Right lobe of liver (tissue), 4 donors: ENCODE measurements around the gene KLHL5.

Experiments used
- CTCF ChIP-seq, 4 donors: fragments of 200-600 bp in 3 of 4; fragments of 450-650 bp in 1 of 4; IDR thresholded peaks; one replicate each; pipeline versions ENCODE4 v1.5.1 to v1.8.0; 2016 to 2022; ENCODE audit warnings: antibody characterized with exemption in 4 of 4, mild to moderate bottlenecking in 2 of 4
- POLR2A ChIP-seq: fragments of 450-650 bp; IDR thresholded peaks from one replicate; pipeline ENCODE4 v1.6.1; 2017; ENCODE audit warnings: antibody characterized with exemption, mild to moderate bottlenecking
- donor health status: DM: no; HTN: no; CAD: no.
- donor health status: DM: no; HTN: no; CAD: no.
- donor health status: DM: no; HTN: yes; CAD: no.

- TF ChIP-seq CTCF (IDR thresholded peaks at IDR 0.05) (no peak), POLR2A (no peak)
Observed at GRCh38 chr4:39125600-39125985, 63.6 kb downstream of the KLHL5 start.
